Ovary (tissue), 9 donors: ENCODE data around the gene IGLL1. TPM values are rescaled to one million over a fixed set of nuclear protein-coding genes. Genes with fewer than 3 reads are reported as not detected.

Source experiments
- DNase-seq, 5 donors: peaks; one replicate each; pipeline ENCODE4 v3.0.0-alpha.2; 2019 to 2020
- H3K27ac ChIP-seq, 2 donors: fragments of 200-600 bp; one replicate each; pipeline versions ENCODE4 v1.5.1 to v1.8.0; 2019 to 2022
- H3K27me3 ChIP-seq: fragments of 200-600 bp; one replicate; pipeline ENCODE4 v1.8.0; 2022
- H3K36me3 ChIP-seq: fragments of 200-600 bp; sonication (generic); one replicate; pipeline ENCODE4 v1.5.1; 2019
- H3K4me1 ChIP-seq: one replicate; pipeline ENCODE4 v1.8.1; 2013; ENCODE audit warnings: mild to moderate bottlenecking, moderate library complexity; ENCODE audit not compliant: insufficient read depth
- H3K4me3 ChIP-seq: fragments of 200-600 bp; sonication (generic); one replicate; pipeline ENCODE4 v1.5.1; 2017
- H3K9me3 ChIP-seq, 2 donors: fragments of 200-600 bp in 1 of 2; sonication (generic) in 1 of 2; one replicate each; pipeline versions ENCODE4 v1.5.1 to v1.8.1; 2013 to 2019; ENCODE audit warnings: mild to moderate bottlenecking in 1 of 2, moderate library complexity in 1 of 2
- EP300 ChIP-seq: sonication (generic); formaldehyde crosslinking; IDR thresholded peaks from one replicate; pipeline ENCODE4 v1.6.1; 2017; ENCODE audit warnings: antibody characterized with exemption
- POLR2A ChIP-seq: fragments of 450-650 bp; IDR thresholded peaks from one replicate; pipeline ENCODE4 v1.6.1; 2017; ENCODE audit warnings: antibody characterized with exemption, mild to moderate bottlenecking, moderate library complexity
- WGBS, 3 donors: extraction: QIAGEN DNeasy Blood & Tissue Kit in 1 of 3; methylation state at CpG; one replicate each; pipeline versions ENCODE4 v1.1.5 to v1.1.7; 2013 to 2017; 5-methylcytosine and 5-hydroxymethylcytosine counted together
- intact Hi-C, 4 donors: fragments of 100-400 bp; cut with DNase I; formaldehyde crosslinking; loops; one replicate each; pipeline versions ENCODE4 v1.11.0 to v1.15.1; 2022 to 2023
- polyA plus RNA-seq, 2 donors: library from polyadenylated mRNA; stranded (reverse); fragments of 200-250 nt in 1 of 2; fragments of 350-450 nt in 1 of 2; fragmentation: Illumina TruSeq in 1 of 2; extraction: RNeasy Lipid Tissue Mini Kit (QIAGEN cat#74804) in 1 of 2; gene quantifications; one replicate each; pipeline ENCODE4 v1.2.3, GENCODE V29; 2013 to 2014
- total RNA-seq, 7 donors: library from RNA; depleted of rRNA in 2 of 7; stranded (reverse); fragments of >200 nt in 2 of 7; fragmentation: NEBNext Ultra II Directional in 3 of 7; extraction: Animal tissue kit (Norgen Biotek cat#: 25700) in 3 of 7; gene quantifications; one replicate each; pipeline versions ENCODE4 v1.1.0 to v1.2.4, GENCODE V29; 2016 to 2023
- TF ChIP-seq, protein P1 (sequence below), 3 donors: fragments of 450-650 bp in 2 of 3; fragments of 200-600 bp in 1 of 3; IDR thresholded peaks; one replicate each; pipeline versions ENCODE4 v1.5.1 to v1.8.0; 2016 to 2022; ENCODE audit warnings: antibody characterized with exemption in 3 of 3, mild to moderate bottlenecking in 1 of 3
- donor health status: DM: no; HTN: no; CAD: no; lungs with moderate emphysema.
- donor health status: DM: no; HTN: no; CAD: no.
- donor health status: Bipolar disorder and iron deficiency.
- donor health status: DM: yes; HTN: yes; CAD: no.
- donor health status: DM: no; HTN: no; CAD: no.
- donor health status: DM: yes; HTN: yes; CAD: no.

The IGLL1 gene
- total and polyA plus RNA-seq, 9 donors = 0.34 TPM; not detected in 8

DNA sequence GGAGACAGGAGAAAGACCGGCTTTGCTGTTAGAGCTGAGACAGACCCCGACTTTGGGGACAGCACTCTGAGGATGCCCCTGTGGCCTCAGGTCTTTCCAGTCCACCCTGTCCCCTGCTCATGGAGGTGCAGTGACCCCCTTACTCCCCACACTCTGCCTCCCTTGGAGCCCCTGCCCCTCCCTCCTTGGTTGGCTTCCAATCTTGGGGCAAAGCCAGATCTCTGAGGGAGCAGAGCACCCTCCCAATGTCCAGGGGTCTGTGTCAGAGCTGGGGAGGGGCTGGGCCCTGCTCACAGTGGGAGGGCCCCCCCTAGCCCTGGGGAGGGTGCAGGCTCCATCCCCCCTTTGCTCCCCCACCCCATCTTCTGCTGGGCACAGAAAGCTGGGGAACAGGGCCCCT lies 50.0 kb downstream of the IGLL1 start:
- peaks cover 38% of the 10 kb centered on the region for H3K4me1 ChIP-seq
- 57 to 67% (median 60%) methylated on average over 2 of the region's 2 CpGs for WGBS, 3 donors
- H3K36me3 ChIP-seq = no peaks in the 10 kb centered on the region
- peak in 4 of 5 donors; percentile 27 to 56 (median 48) for DNase-seq
- TF ChIP-seq EP300 (no peak), POLR2A (no peak)
- TF ChIP-seq, protein P1, sequence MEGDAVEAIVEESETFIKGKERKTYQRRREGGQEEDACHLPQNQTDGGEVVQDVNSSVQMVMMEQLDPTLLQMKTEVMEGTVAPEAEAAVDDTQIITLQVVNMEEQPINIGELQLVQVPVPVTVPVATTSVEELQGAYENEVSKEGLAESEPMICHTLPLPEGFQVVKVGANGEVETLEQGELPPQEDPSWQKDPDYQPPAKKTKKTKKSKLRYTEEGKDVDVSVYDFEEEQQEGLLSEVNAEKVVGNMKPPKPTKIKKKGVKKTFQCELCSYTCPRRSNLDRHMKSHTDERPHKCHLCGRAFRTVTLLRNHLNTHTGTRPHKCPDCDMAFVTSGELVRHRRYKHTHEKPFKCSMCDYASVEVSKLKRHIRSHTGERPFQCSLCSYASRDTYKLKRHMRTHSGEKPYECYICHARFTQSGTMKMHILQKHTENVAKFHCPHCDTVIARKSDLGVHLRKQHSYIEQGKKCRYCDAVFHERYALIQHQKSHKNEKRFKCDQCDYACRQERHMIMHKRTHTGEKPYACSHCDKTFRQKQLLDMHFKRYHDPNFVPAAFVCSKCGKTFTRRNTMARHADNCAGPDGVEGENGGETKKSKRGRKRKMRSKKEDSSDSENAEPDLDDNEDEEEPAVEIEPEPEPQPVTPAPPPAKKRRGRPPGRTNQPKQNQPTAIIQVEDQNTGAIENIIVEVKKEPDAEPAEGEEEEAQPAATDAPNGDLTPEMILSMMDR (IDR thresholded peaks at IDR 0.05) = no peak
- H3K4me3 ChIP-seq = no peak overlapping the region
- intact Hi-C loops = loop anchor here in 2 of 4 donors (5.0 to 10.0 kb wide), 5 partner anchors 95 to 315 kb away; no protein-coding TSS in a partner anchor
- H3K9me3 ChIP-seq = no peaks in the 10 kb centered on the region
- H3K27me3 ChIP-seq = no peaks in the 10 kb centered on the region
- peak overlapping the region; percentile 2 to 30 for H3K27ac ChIP-seq

DNA sequence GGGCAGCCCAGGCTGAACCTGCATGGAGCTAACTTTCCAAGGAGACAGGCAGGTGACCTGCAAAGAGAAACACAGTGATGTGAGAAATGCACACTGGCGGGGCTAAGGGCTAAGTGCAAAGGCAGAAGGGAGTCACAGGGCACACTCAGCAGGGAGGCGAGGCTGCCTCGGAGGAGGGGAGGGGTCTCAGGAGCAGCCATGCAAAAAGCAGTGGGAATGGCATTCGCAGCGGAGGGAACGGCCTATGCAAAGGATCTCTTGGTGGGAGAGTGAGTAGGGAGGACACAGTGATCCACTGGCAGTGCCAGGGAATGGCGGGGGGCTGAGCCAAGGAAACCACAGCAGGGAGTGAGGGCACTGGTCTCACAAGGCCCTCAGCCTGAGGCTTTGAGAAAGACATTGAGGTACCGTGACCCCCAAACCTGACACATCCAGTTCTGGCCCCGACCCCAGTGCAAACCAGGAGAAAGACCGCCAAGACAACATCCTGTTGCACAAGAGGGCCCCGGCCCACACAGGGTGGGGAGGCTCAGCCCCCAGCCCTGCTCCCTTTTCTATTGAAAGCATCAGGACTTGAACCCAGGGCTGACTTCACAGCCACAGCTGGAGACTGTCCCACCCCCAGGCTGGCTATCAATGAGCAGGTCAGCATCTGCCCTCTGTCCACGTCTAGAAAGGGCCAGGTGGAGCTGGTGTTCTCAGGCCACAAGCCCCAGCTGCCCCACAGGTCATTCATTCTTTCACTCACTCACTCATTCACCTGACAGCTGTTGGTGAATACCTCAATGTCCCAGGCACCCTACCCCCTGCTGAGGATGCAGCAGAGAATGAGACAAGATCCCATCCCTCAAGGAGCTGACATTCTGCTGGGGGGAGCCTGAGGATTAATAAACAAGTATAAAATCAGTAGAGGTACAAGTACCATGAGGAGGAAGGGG lies 50.7 kb downstream of the IGLL1 start:
- Histone ChIP-seq H3K36me3 (no peaks in the 10 kb centered on the region), H3K4me3 (no peak overlapping the region), H3K4me1 (peaks cover 35% of the 10 kb centered on the region), H3K27ac (peak overlapping the region; percentile 2 to 45), H3K27me3 (no peaks in the 10 kb centered on the region), H3K9me3 (no peaks in the 10 kb centered on the region)
- no peak for TF ChIP-seq POLR2A
- TF ChIP-seq, protein P1 (IDR thresholded peaks at IDR 0.05) = no peak
- no peak for TF ChIP-seq EP300
- intact Hi-C loops = loop anchor here in 3 of 4 donors (5.0 to 10.0 kb wide), 5 partner anchors 95 to 315 kb away; no protein-coding TSS in a partner anchor
- peak; percentile 29 to 52 (median 34) for DNase-seq
- WGBS, 3 donors = 70 to 77% (median 74%) methylated on average over 12 of the region's 12 CpGs

DNA sequence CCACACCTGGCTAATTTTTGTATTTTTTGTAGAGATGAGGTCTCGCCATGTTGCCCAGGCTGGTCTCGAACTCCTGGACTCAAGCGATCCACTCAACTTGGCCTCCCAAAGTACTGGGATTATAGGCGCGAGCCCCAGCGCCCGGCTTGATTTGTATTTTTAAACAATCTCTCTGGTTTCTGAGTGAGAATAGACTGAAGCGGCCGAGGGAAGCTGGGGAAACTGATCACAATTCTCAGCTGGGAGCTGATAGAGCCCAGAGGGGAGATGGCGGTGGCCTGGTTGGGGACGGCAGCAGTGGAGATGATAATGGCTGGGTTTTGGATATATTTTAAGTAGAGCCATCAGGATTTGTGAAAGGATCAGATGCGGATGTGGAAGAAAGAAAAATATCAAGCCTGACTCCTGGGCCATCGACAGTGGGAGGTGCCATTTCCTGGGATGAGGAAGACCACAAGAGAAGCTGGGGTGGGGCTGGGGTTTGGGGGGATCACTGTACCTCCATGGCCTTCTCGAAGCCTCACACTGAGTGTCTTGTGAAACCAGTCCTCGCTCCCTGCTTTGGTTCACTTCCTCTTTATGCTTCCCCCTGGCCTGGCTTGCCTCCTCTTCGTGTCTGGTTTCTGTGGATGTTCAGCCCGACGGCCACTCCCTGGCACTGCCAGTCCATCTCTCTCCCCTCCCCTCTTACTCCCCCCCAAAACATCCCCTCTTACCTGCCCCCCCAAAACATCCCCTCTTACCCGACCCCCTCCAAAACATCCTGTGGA lies 51.9 kb downstream of the IGLL1 start:
- intact Hi-C loops = loop anchor here in 1 of 4 donors (10.0 kb wide), 1 partner anchor 123 kb away; no protein-coding TSS in a partner anchor
- peak; percentile 7 to 31 (median 26) for DNase-seq
- 83 to 89% (median 88%) methylated on average over 19 of the region's 19 CpGs for WGBS, 3 donors
- H3K36me3 ChIP-seq = no peaks in the 10 kb centered on the region
- H3K27ac ChIP-seq = no peak overlapping the region
- TF ChIP-seq POLR2A (no peak), EP300 (no peak)
- H3K4me1 ChIP-seq = peaks cover 34% of the 10 kb centered on the region
- H3K27me3 ChIP-seq = no peaks in the 10 kb centered on the region
- no peaks in the 10 kb centered on the region for H3K9me3 ChIP-seq
- no peak overlapping the region for H3K4me3 ChIP-seq

DNA sequence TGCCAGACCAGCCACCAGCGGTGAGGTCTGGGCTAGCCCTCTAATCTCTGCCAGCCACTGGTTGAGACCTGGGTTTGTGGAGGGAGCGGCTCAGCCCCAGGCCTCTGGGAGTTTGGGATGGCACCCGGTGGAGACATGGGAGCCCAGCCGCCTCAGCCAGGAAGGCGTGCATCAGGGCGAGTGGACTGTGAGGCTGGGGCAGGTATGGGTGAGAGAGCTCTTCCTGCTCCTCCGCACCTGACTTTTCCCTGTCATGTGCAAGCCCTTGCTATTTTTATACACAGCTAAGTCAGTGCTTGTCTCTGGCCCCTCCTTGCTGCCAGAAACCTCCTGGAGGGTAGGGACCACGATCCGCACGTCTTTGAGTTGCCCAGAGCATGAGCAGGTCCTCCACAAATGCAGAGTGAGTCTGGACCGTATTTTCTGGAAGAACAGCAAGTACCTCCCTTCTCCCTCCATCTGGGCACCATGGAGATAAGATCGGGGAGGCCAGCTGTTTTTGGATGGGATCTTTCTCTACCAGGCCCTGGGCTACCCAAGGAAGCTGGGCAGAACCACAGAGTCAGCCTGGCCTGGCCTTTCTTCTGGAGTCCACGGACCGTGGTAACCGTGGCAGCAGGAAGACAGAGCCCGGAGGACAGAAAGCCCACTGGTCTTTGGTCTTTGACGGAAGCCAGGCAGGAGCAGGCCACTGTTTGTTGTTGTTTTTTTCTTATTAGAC lies 53.3 kb downstream of the IGLL1 start:
- Histone ChIP-seq H3K4me1 (peaks cover 23% of the 10 kb centered on the region), H3K27me3 (no peaks in the 10 kb centered on the region), H3K4me3 (no peak overlapping the region), H3K27ac (peak overlapping the region; percentile 37 to 59), H3K36me3 (no peaks in the 10 kb centered on the region), H3K9me3 (no peaks in the 10 kb centered on the region)
- peak; percentile 18 to 41 (median 28) for DNase-seq
- intact Hi-C loops = loop anchor here in 1 of 4 donors (10.0 kb wide), 1 partner anchor 122 kb away; no protein-coding TSS in a partner anchor
- 54 to 68% (median 56%) methylated on average over 17 of the region's 17 CpGs for WGBS, 3 donors
- TF ChIP-seq, protein P1 (IDR thresholded peaks at IDR 0.05) = no peak
- no peak for TF ChIP-seq POLR2A
